Hepatocyte (in vitro differentiated cells): ENCODE measurements around the gene BTF3. TPM values are rescaled to one million over a fixed set of nuclear protein-coding genes. Genes with fewer than 3 reads are reported as not detected.

Experiments used
- DNase-seq: peaks from one replicate; pipeline ENCODE4 v3.0.0-alpha.2; 2016; ENCODE audit warnings: low spot score
- H2AFZ ChIP-seq: fragments of 200-600 bp; sonication (generic); 2 replicates; pipeline ENCODE4 v1.6.0; 2016; ENCODE audit warnings: antibody characterized with exemption, mild to moderate bottlenecking
- H3K27ac ChIP-seq: fragments of 200-600 bp; sonication (generic); 2 replicates; pipeline ENCODE4 v1.5.1; 2016; ENCODE audit warnings: mild to moderate bottlenecking
- H3K27me3 ChIP-seq: fragments of 200-600 bp; sonication (generic); 2 replicates; pipeline ENCODE4 v1.6.1; 2016
- H3K36me3 ChIP-seq: fragments of 200-600 bp; sonication (generic); replicated peaks from 2 replicates; pipeline ENCODE4 v1.5.1; 2016; ENCODE audit warnings: low read depth; ENCODE audit not compliant: insufficient read depth
- H3K4me1 ChIP-seq: fragments of 200-600 bp; sonication (generic); 2 replicates; pipeline ENCODE4 v1.5.1; 2016; ENCODE audit warnings: mild to moderate bottlenecking, moderate library complexity; ENCODE audit not compliant: insufficient read depth
- H3K4me2 ChIP-seq: fragments of 200-600 bp; sonication (generic); 2 replicates; pipeline ENCODE4 v1.6.0; 2016
- H3K4me3 ChIP-seq: fragments of 200-600 bp; sonication (generic); 2 replicates; pipeline ENCODE4 v1.5.1; 2016; ENCODE audit warnings: mild to moderate bottlenecking
- H3K79me2 ChIP-seq: fragments of 200-600 bp; sonication (generic); 2 replicates; pipeline ENCODE4 v1.6.0; 2017; ENCODE audit warnings: mild to moderate bottlenecking
- H3K9me2 ChIP-seq: fragments of 200-600 bp; sonication (generic); replicated peaks from 2 replicates; pipeline ENCODE4 v1.6.0; 2017; ENCODE audit warnings: mild to moderate bottlenecking; ENCODE audit not compliant: insufficient read depth
- H3K9me3 ChIP-seq: fragments of 200-600 bp; sonication (generic); 2 replicates; pipeline ENCODE4 v1.5.1; 2016; ENCODE audit warnings: low read depth, mild to moderate bottlenecking
- H4K20me1 ChIP-seq: fragments of 200-600 bp; sonication (generic); 2 replicates; pipeline ENCODE4 v1.6.0; 2016; ENCODE audit warnings: mild to moderate bottlenecking; ENCODE audit not compliant: insufficient read depth, poor library complexity, severe bottlenecking
- CTCF ChIP-seq: fragments of 200-600 bp; sonication (generic); IDR thresholded peaks from 2 replicates; pipeline ENCODE4 v1.5.1; 2016; ENCODE audit warnings: antibody characterized with exemption, mild to moderate bottlenecking; ENCODE audit not compliant: poor library complexity
- EZH2 ChIP-seq: fragments of 200-600 bp; sonication (generic); IDR thresholded peaks from 2 replicates; pipeline ENCODE4 v1.6.1; 2016; ENCODE audit warnings: antibody characterized with exemption, mild to moderate bottlenecking, borderline replicate concordance
- EZH2phosphoT487 ChIP-seq: fragments of 200-600 bp; sonication (generic); IDR thresholded peaks from one replicate; pipeline ENCODE4 v1.6.1; 2018; ENCODE audit warnings: antibody characterized with exemption, mild to moderate bottlenecking, low read depth, moderate library complexity; ENCODE audit not compliant: unreplicated experiment, severe bottlenecking
- WGBS: methylation state at CpG from one replicate; pipeline ENCODE4 v1.1.6; 2016; ENCODE audit warnings: low lambda C conversion rate; ENCODE audit errors: missing lambda C conversion rate; 5-methylcytosine and 5-hydroxymethylcytosine counted together
- polyA plus RNA-seq: library from polyadenylated mRNA; unstranded; fragments of >200 nt; fragmentation: Nextera tagmentation; extraction: Ambion mirVana; gene quantifications from 2 replicates; pipeline ENCODE4 v1.2.1, GENCODE V29; 2016
- total RNA-seq: library from RNA; depleted of rRNA; stranded (reverse); fragments of >200 nt; gene quantifications from 2 replicates; pipeline ENCODE4 v1.2.3, GENCODE V29; 2014

The BTF3 gene
- total RNA-seq, result 423 and 456 TPM in 2 replicates
- 390 and 430 TPM in 2 replicates for polyA plus RNA-seq

GRCh38 chr5:73498057-73498992, at the start of gene BTF3:
Gene BTF3, plus strand, starts transcription at chr5:73498442. Its CDS starts 226 bp downstream, at chr5:73498668.
- DNase-seq, result peak; percentile 98
- Histone ChIP-seq H3K4me3 (peak within 1 kb of the TSS; percentile 91), H3K27ac (peak within 1 kb of the TSS; percentile 98), H3K4me2 (peak within 1 kb of the TSS; percentile 85), H3K27me3 (no peaks in the 10 kb centered on the region), H3K9me2 (no peaks in the 10 kb centered on the region), H4K20me1 (peaks cover 32% of the 10 kb centered on the region), H2AFZ (peak within 1 kb of the TSS; percentile 81), H3K4me1 (peaks cover 27% of the 10 kb centered on the region), H3K9me3 (no peaks in the 10 kb centered on the region), H3K79me2 (peaks cover 55% of the 10 kb centered on the region), H3K36me3 (no peaks in the 10 kb centered on the region)
- WGBS, result 3% methylated on average over 54 of the region's 67 CpGs
- TF ChIP-seq EZH2phosphoT487 (no peak), CTCF (no peak), EZH2 (no peak)

GRCh38 chr5:73448463-73449136, 49.6 kb upstream of the BTF3 start, which contains the start of gene FOXD1:
Gene FOXD1, minus strand, starts transcription at chr5:73448777. Its CDS starts 415 bp downstream, at chr5:73448362.
- peaks cover 81% of the 10 kb centered on the region for H3K27me3 ChIP-seq
- H3K9me3 ChIP-seq, result no peaks in the 10 kb centered on the region
- no peaks in the 10 kb centered on the region for H3K79me2 ChIP-seq
- DNase-seq, result peak; percentile 87
- H3K4me3 ChIP-seq, result peak within 1 kb of the TSS; percentile 82
- H3K27ac ChIP-seq, result no peak within 1 kb of the TSS
- H4K20me1 ChIP-seq, result peaks cover 10% of the 10 kb centered on the region
- peak within 1 kb of the TSS; percentile 61 for H2AFZ ChIP-seq
- H3K36me3 ChIP-seq, result no peaks in the 10 kb centered on the region
- WGBS, result 1% methylated on average over 57 of the region's 59 CpGs
- peak within 1 kb of the TSS; percentile 98 for H3K4me2 ChIP-seq
- H3K9me2 ChIP-seq, result no peaks in the 10 kb centered on the region
- H3K4me1 ChIP-seq, result peaks cover 19% of the 10 kb centered on the region
- TF ChIP-seq EZH2phosphoT487 (no peak), EZH2 (no peak), CTCF (peak; percentile 5)

- WGBS, result 31% methylated on average over 7 of the region's 7 CpGs
- no peak overlapping the region for H2AFZ ChIP-seq
Measured at GRCh38 chr5:73450137-73450536, 48.1 kb upstream of the BTF3 start.

More at GRCh38 chr5:73450137-73450536, 48.1 kb upstream of the BTF3 start:
- no peaks in the 10 kb centered on the region for H3K9me3 ChIP-seq
- TF ChIP-seq EZH2 (no peak), EZH2phosphoT487 (no peak), CTCF (no peak)
- H4K20me1 ChIP-seq, result peaks cover 10% of the 10 kb centered on the region
- no peak overlapping the region for H3K4me3 ChIP-seq
- peaks cover 73% of the 10 kb centered on the region for H3K27me3 ChIP-seq
- no peaks in the 10 kb centered on the region for H3K36me3 ChIP-seq
- H3K27ac ChIP-seq, result no peak overlapping the region
- H3K4me1 ChIP-seq, result peaks cover 19% of the 10 kb centered on the region
- no peak for DNase-seq
- H3K9me2 ChIP-seq, result no peaks in the 10 kb centered on the region
- H3K79me2 ChIP-seq, result no peaks in the 10 kb centered on the region
- no peak overlapping the region for H3K4me2 ChIP-seq
